Hematopoietic multipotent progenitor cell treated with erythropoietin and hydrocortisone succinate and interleukin-3 and kit ligand, for 8 days (in vitro differentiated cells): Measurements from ENCODE around the gene GATAD2B.

Source experiments
- DNase-seq: peaks from one replicate; pipeline ENCODE4 v3.0.0-alpha.2; 2015

Gene GATAD2B

GRCh38 chr1:153951183-153951582, 28.4 kb upstream of the GATAD2B start:
- no peak for DNase-seq

GRCh38 chr1:153946622-153947241, 24.0 kb upstream of the GATAD2B start, which contains the start of gene DENND4B:
Gene DENND4B (minus strand): TSS chr1:153946718. CDS start chr1:153944374, 2,344 bp downstream.
- peak; percentile 84 for DNase-seq

GRCh38 chr1:153945795-153946621, 23.2 kb upstream of the GATAD2B start:
- DNase-seq, result peak; percentile 74

GRCh38 chr1:153945131-153945794, 22.5 kb upstream of the GATAD2B start:
- DNase-seq, result peak; percentile 63

GRCh38 chr1:153944827-153945117, 22.0 kb upstream of the GATAD2B start:
- DNase-seq, result no peak

GRCh38 chr1:153944005-153944826, 21.4 kb upstream of the GATAD2B start:
- DNase-seq, result peak; percentile 40

- DNase-seq, result no peak
Measured at GRCh38 chr1:153942766-153943549, 20.2 kb upstream of the GATAD2B start.

- DNase-seq, result no peak
Measured at GRCh38 chr1:153941826-153942725, 19.3 kb upstream of the GATAD2B start.

GRCh38 chr1:153940756-153941155, 18.0 kb upstream of the GATAD2B start:
- no peak for DNase-seq

- DNase-seq, result no peak
Measured at GRCh38 chr1:153939476-153939875, 16.7 kb upstream of the GATAD2B start.

GRCh38 chr1:153938996-153939395, 16.2 kb upstream of the GATAD2B start:
- DNase-seq, result no peak

GRCh38 chr1:153937331-153937730, 14.6 kb upstream of the GATAD2B start:
- DNase-seq, result no peak

GRCh38 chr1:153936011-153936802, 13.4 kb upstream of the GATAD2B start:
- DNase-seq, result no peak

- no peak for DNase-seq
Measured at GRCh38 chr1:153934746-153935145, 12.0 kb upstream of the GATAD2B start.

- DNase-seq, result no peak
Measured at GRCh38 chr1:153933955-153934354, 11.2 kb upstream of the GATAD2B start.

GRCh38 chr1:153933430-153933829, 10.7 kb upstream of the GATAD2B start:
- DNase-seq, result no peak

GRCh38 chr1:153932156-153933131, 9.7 kb upstream of the GATAD2B start:
- no peak for DNase-seq

- no peak for DNase-seq
Measured at GRCh38 chr1:153929981-153930948, 7.5 kb upstream of the GATAD2B start.
